ENCODE results near the gene SHISA2.

Gene SHISA2

GRCh38 chr13:26047040-26047439 is 4.8 kb downstream of the SHISA2 start:
- DNase-seq (ENCODE audit: low read depth) = no peak

- DNase-seq (ENCODE audit: low read depth) = no peak
These were observed 5.2 kb downstream of the SHISA2 start for GRCh38 chr13:26046639-26047038.

- no peak for DNase-seq (ENCODE audit: low read depth)
These were observed 6.7 kb downstream of the SHISA2 start for GRCh38 chr13:26045142-26045541.

- no peak for DNase-seq (ENCODE audit: low read depth)
These were observed 9.0 kb downstream of the SHISA2 start for GRCh38 chr13:26042785-26043184.

- no peak for DNase-seq (ENCODE audit: low read depth)
These were observed 10.4 kb downstream of the SHISA2 start for GRCh38 chr13:26041444-26041843.

- no peak for DNase-seq (ENCODE audit: low read depth)
These were observed 12.8 kb downstream of the SHISA2 start for GRCh38 chr13:26038931-26039475.

- no peak for DNase-seq (ENCODE audit: low read depth)
These were observed 14.5 kb downstream of the SHISA2 start for GRCh38 chr13:26037302-26037701.

- DNase-seq (ENCODE audit: low read depth) = no peak
These were observed 15.4 kb downstream of the SHISA2 start for GRCh38 chr13:26036383-26036782.

- DNase-seq (ENCODE audit: low read depth) = no peak
These were observed 17.8 kb downstream of the SHISA2 start for GRCh38 chr13:26034018-26034417.

- no peak for DNase-seq (ENCODE audit: low read depth)
These were observed 21.5 kb downstream of the SHISA2 start for GRCh38 chr13:26030331-26030730.

GRCh38 chr13:26029581-26030136 is 22.2 kb downstream of the SHISA2 start:
- DNase-seq (ENCODE audit: low read depth) = no peak

- DNase-seq (ENCODE audit: low read depth) = no peak
These were observed 25.6 kb downstream of the SHISA2 start for GRCh38 chr13:26026211-26026610.

GRCh38 chr13:26025771-26026170 is 26.0 kb downstream of the SHISA2 start:
- DNase-seq (ENCODE audit: low read depth) = no peak

GRCh38 chr13:26025196-26025595 is 26.6 kb downstream of the SHISA2 start:
- DNase-seq (ENCODE audit: low read depth) = no peak

GRCh38 chr13:26024558-26024957 is 27.3 kb downstream of the SHISA2 start:
- DNase-seq (ENCODE audit: low read depth) = no peak

GRCh38 chr13:26022538-26023292 is 29.1 kb downstream of the SHISA2 start:
- no peak for DNase-seq (ENCODE audit: low read depth)

GRCh38 chr13:26021956-26022355 is 29.9 kb downstream of the SHISA2 start:
- DNase-seq (ENCODE audit: low read depth) = no peak

- no peak for DNase-seq (ENCODE audit: low read depth)
These were observed 30.3 kb downstream of the SHISA2 start for GRCh38 chr13:26021516-26021915.

GRCh38 chr13:26020891-26021290 is 30.9 kb downstream of the SHISA2 start:
- no peak for DNase-seq (ENCODE audit: low read depth)

GRCh38 chr13:26019881-26020870 is 31.6 kb downstream of the SHISA2 start:
- no peak for DNase-seq (ENCODE audit: low read depth)

- no peak for DNase-seq (ENCODE audit: low read depth)
These were observed 32.6 kb downstream of the SHISA2 start for GRCh38 chr13:26019251-26019650.

GRCh38 chr13:26017932-26018665 is 33.7 kb downstream of the SHISA2 start:
- no peak for DNase-seq (ENCODE audit: low read depth)
